HL-60/S4 (cell line): ENCODE data around the gene AGMO.

Source experiments
- in situ Hi-C: fragments of 300-500 bp; cut with MboI; formaldehyde crosslinking; loops from 2 replicates; pipeline ENCODE4 v1.14.3; 2022; ENCODE audit warnings: low sequenced_read_pairs

The AGMO gene

DNA sequence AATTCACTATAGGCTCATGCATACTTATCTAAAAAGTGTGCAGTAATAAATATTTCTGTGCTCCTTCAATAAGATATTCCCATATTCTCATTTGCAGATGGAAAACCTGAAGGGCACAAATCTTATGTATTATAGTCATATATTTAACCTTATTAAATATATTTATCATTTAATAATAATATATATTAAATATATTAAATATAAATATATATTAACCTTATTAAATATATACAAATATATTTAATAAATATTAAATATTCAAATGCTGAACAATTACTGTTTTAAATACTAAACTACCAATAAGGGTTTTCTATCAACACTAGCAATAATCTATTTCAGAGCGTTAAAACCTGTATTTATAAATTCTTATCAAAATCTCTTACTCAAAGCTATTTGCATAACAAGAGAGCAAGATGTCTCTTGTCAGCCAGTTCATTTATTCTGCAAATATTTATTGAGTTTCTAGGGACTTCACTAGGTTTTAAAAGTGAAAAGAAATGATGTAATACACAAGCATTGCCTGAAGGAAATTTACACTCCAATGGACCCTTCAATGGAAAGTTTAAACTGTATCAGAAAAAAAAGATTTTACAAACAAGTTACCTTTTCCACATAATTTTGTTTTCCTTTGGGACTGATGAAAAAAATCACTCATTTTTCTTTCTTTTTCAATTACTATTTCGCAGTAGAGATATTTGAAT lies 159.2 kb downstream of the AGMO start:
- in situ Hi-C loops: no loop called here

DNA sequence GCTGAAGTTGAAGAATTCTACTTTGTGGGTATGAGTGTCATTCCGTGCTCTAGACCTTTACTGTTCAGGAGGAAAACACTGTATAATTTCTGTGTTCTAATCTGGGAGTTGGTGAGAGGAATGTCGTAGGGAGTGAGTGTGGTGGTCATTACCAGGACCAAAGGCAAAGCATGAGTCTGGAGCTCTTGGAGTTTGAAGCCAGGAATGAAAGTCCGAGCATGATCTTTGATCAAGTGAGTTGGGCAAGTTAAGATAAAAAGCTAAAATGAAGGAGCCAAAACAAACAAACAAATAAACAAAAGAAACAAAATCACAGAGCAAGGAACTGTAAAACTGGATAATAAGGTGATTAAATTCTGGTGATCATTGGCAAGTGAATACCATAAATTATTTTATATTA lies 161.4 kb downstream of the AGMO start:
- in situ Hi-C loops: no loop called here

DNA sequence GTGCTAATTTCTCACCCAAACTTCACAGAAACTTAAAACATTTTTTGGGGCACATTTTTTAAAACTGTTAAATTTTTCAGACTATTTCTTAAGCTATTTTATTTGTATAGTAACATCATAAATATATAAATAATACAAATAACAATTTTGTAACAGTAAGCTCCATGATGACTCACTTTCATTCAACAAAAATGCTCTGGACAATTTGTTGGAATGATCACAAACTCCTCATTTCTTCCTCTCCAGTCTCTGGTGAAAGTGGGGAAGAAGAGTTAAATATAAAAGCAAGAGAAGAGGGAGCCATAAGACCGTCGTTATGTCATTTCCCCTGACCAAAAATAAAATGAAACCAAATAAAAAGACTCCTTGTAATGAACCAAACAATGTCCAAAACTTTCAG lies 162.4 kb downstream of the AGMO start:
- in situ Hi-C loops: no loop called here

DNA sequence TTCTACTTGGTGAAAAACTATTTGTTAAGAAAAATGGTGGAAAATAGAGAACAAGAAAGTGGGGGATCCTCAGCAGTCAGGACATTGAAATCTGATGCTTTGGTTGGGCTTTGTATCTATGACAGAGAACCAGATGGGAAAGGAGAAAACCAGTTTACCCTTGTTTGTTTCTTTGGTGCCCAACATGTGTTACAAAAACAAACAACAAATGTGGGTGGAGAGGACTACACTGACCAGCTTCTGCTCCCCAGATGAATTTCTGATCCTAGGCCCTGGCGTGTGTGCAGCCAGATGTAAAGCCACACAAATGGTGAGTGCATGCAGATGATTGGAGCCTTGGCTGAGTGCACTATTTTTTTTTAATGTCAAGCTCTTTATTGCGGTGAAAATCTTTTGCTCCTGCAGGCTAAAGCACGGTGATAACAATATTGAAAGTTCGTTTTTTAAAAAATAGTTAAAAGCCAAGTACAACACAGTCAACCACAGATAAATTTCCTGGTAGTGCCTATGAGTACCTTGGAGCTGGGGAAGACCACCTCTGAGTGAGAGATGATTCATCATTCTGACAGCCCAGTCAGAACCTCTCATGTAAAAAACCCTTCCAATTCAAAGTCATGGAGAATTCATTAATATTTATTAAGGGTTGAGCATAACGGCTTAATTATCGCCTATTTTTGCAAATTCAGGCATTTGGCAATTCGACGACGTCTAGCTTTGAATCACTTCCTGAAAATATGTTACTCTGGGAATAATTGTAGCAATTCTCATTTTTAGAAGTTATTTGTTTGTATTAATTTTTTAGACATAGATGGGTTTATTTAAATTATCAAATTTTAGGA lies 163.7 kb downstream of the AGMO start:
- in situ Hi-C loops: no loop called here

DNA sequence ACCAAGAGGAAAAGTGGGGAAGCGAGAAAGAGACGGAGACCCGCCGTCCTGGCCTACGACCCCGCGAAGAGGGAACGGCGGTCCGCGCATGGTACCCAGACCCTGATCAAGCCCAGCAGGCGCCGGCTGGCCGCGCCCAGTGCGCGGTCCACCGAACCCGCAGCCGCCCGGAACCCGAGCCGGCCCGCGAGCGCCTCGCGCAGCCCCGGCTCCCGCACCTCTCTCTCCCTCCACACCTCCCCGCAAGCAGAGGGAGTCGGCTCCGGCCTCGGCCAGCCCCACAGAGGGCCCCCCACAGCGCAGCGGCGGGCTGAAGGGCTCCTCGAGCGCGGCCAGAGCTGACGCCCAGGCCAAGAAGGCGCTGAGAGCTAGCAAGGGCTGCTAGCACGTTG lies 164.7 kb downstream of the AGMO start:
- in situ Hi-C loops: no loop called here

DNA sequence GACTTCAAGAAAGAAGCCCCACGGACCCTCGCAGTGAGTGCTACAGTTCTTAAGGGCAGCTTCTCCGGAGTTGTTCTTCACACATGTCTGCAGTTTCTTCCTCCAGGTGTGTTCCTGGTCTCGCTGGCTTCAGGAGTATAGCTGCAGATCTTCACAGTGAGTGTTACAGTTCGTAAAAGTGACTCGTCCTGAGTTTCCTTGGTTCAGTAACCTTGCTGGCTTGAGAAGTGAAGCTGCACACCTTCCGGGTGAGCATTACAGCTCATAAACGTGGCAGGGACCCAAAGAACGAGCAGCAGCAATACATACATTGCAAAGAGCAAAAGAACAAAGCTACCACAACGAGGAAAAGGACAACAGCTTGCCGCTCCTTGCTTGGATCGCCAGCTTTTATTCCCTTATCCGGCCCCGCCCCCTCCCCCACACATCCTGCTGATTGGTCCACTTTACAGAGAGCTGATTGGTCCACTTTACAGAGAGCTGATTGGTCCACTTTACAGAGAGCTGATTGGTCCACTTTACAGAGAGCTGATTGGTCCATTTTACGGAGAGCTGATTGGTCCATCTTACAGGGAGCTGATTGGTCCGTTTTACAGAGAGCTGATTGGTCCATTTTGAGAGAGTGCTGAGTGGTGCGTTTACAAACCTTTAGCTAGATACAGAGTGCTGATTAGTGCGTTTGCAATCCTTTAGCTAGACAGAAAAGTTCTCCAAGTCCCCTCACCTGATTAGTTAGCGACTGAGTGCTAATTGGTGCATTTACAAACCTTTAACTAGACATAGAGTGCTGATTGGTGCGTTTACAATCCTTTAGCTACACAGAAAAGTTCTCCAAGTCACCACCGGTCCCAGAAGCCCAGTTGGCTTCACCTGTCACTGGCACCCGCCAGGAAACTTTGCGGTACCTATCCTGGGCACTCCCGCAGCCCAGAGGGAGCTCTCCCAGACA lies 165.3 kb downstream of the AGMO start:
- in situ Hi-C loops: no loop called here

DNA sequence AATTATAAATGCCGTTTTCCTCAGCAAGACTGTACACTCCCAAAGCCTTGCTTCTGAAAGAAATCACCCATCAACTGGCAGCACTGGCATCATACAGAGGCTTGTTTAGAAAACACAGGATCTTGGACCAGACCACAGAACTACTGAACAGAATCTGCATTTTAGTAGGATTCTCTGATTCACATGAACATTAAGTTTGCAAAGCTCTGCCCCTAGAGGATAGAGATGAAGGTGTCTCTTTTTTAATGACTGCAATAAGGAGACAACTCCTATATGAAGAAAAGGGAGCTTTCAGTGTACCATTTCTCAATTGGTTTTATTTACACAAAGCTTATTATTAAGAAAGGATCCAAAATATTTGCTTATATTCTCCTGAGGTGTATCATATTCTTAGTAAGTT lies 172.7 kb downstream of the AGMO start:
- in situ Hi-C loops: no loop called here

DNA sequence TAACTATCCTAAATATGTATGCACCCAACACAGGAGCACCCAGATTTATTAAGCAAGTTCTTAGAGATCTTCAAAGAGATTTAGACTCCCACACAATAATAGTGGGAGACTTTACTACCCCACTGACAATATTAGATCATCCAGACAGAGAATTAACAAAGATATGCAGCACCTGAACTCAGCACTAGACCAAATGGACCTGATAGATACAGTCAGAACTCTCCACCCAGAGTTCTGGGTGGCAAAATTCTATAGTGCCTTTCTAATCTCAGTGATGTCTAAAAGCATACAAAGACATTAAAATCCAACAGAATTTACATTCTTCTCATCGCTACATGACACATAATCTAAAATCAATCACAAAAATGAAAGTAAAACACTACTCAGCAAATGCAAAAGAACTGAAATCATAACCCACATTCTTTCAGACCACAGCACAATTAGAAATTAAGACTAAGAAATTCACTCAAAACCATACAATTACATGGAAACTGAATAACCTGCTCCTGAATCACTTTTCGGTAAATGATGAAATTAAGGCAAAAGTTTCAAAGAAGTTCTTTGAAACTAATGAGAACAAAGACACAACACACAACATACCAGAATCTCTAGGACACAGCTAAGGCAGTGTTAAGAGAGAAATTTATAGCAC lies 183.2 kb downstream of the AGMO start:
- in situ Hi-C loops: no loop called here

DNA sequence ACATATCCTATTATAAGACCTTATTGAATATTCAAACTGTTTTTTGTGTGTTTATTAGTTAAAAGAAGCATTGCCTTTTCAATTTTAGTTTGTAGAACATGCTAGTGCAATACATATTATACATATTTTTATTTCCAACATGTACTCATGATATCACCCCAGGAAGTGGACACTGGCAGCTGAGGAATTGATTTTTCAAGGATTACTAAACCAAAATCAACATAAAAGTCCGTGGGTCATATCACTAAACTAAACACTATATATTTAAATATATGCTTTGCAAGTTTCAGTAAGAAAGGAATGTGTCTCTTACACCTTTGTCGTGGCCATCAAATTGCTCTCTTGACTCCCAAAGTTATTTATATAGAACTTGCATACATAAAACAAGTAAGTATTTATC lies 185.2 kb downstream of the AGMO start:
- in situ Hi-C loops: no loop called here

DNA sequence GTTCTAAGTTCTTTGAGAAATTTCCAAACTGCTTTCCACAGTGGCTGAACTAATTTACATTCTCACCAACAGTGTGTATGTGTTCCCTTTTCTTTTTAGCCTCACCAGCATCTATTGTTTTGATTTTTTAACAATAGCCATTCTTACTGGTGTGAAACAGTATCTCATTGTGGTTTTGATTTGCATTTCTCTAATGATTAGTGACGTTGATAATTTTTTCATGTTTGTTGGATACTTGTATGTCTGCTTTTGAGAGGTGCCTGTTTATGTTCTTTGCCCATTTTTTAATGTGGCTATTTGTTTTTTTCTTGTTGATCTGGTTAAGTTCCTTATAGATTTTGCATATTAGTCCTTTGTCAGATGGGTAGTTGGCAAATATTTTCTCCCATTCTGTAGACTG lies 191.4 kb downstream of the AGMO start:
- in situ Hi-C loops: no loop called here

DNA sequence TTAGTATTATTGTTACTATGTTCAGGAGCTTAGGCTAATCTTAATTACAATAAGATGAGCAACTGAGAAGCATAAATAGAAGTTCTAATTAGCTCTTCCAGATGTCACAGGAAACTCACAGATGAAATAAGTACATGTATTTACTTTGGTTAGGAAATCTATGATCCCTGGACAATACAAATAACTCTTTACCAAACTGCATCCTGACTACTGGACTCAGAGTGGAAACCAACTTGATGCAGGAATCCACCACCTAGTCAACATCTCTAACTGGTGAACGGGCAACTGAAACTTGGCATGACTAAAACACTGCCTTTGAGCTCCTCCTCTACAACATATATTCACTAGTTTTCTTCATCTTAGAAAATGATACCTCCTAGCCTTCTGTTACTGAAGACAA lies 193.2 kb downstream of the AGMO start:
- in situ Hi-C loops: no loop called here

DNA sequence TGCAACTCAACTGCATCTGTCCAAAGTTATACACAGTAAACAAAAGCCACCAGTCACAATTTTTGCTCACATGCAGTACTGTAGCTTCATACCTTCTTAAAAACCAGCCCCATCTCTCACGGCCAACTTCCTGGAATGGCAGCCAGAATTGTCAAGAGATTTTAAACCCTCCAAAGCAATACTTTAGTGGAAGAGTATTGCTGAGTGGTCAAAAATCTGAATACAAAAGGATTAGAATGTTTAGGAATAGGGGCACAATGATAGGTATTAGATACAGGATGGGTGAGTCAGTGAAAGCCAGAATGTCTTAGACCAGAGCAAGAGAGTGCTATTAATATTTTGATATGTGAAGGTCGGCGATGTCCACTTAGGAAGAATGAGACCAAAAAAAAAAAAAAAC lies 193.9 kb downstream of the AGMO start:
- in situ Hi-C loops: no loop called here

DNA sequence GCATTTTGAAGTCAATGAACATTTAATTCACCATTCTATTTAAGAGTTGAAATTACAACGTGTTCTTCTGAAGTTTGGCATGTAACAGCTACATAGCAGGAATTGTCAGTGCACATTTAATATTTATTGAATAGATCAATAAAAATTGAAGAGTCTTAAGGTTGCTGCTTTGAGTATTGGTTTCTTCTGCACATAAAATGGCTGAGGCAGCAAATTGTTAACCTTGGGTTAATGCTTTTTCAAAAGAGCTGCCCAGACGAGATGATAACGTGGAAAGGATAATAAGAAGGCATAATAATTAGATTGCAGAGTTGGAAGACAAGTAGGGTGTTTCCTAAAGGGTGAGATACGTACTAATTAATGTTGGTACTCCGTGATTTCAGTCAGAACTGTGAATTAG lies 203.7 kb downstream of the AGMO start:
- in situ Hi-C loops: no loop called here

DNA sequence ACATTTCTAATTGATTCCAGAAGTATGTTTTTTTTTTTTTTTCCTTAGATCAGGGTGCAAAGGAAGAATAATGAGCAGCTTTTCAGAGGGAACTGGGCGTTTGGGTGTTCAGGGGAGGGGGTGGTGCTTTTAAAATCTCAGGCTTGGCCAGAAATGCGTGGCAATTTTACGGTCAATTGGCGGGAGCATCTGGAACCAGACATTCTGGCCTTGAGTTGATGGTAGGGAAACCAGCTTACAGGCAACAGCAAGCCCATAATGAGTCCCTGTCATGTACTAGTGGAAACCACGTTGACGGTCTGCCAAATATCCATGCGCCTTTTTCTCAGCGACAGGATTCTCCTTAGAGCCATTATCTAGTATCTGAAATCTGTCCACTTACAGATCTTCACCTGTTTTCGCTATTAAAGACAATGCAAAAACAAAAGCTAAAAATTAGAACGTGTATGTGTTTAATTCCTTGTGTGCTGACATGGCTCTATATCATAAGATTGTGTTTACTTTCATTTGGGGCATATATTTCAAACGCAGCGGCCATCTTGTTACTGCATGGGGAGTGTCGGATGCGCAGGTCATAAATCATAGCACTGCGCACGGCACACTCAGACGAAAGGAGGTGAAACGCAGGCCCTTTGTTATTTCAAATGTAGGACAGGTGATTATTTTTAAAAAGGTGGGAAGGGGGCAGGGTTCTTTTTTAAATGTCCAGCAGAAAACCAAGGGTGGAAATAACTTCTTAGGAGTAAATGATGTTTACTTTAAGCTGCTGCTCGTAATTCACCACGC lies 209.2 kb downstream of the AGMO start:
- in situ Hi-C loops: no loop called here

DNA sequence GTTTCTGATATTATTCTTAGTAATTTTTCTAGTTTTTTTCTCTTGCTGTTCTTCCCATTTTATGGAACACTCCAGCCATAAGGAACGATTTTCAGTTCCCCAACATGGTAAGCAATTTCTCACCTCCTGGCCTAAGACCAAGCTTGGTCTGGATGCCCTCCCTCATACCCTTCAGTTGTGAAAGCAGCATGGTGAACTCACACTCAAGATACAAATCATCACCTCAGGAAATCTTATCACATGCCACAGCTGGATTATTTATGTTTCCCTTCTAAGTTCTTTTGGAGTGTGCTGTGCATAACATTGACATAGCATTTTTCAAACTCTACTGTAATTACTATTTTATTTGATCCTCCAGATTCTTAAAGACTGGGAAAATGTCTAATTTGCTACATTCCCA lies 216.6 kb downstream of the AGMO start:
- in situ Hi-C loops: no loop called here

DNA sequence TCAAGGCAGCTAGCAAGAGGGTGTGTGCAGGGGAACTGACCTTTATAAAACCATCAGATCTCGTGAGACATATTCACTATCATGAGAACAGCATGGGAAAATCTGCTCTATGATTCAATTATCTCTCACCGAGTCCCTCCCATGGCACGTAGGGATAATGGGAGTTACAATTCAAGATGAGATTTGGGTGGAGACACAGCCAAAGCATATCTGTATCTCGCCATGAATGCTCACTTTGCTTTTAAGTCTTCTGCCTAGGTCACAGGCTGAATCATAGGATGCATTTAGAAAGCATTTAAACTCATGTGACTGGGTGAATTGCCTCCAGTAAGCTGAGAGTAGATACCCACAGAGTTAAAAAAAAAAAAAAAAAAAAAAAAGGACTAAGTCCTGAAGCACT lies 220.0 kb downstream of the AGMO start:
- in situ Hi-C loops: no loop called here

DNA sequence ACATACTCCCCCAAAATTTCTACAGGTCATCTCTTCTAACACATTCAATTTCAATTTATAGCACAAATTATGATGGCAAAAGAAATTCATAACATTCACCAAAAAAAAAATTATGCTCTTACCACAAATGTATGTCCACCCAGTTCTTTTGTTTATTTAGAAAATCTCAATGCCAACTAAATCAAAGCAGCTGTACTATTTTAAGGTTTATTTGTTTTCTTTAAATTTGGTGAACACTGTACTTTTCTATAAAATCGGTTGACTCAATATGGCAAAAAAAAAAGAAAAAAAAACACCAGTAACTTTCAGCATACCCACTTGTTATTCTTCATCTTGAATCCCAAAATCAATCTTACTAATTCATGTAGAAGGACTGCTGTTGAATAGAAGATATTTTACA lies 225.7 kb downstream of the AGMO start:
- in situ Hi-C loops: no loop called here

DNA sequence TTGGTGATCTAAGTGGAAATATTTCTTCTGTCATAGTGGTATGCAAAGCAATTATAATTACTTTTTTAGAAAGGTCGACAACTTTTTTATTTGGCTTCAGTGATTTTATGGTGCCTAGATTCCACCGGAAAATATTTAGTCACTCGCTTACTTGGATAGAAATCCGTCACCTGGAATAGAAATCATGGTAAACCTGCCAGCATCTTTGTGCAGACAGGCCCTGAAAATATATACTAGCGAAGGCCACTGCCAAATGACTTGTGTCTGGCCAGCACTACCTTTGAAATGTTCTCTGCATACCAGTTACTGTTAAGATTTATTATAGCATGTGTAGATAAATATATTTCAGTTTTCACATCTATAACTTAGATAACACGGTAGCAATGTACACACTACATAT lies 226.4 kb downstream of the AGMO start:
- in situ Hi-C loops: no loop called here

DNA sequence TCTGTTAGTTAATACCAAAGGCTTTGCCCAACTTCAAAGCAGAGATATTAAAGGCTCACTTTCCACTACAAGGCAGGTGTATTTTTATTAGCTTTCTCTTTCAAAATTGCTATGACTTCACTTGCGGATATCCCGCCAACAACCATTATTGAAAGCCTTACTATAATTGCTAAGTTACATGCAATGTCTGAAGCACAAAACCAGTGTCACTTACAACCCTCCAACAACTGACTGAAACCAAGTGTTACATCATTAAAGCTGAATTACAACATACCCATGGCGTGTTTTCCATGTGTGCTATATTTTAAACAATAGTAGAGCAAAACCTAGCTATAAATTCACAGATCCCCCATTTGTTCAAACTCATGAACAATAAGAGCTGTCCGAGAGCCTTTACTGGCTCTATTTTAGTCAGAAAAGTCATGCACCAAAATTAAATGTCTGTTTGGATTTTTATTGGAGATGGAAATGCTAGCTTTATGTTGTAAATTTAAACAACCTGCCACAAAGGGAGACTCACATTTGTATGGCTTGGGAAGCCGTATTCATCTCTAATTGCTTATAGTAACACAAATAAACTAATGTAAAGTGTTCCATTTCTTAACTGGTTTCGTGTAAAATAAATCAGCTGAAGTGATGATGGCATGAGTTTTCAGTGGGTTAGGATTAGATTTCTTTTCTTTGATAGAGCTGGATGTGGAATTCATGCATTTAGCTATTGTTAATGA lies 227.1 kb downstream of the AGMO start:
- in situ Hi-C loops: no loop called here

DNA sequence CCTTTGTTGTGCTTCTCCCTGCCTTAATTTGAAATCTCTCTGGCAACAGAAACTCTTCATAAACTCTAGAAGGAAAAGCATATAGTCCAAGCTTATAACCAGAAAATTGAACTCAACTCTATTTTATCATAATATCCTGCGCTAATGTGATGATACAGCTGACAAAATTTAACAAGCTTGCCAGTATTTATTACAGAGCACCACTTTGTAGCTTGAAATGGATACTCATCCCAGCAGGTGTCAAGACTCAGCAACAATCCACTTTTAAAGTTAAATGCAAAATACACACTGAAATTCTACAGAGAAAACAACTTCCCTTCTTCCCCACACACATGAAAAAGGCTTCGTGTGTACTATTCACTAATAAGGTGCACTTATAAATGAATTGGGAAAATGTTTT lies 228.9 kb downstream of the AGMO start:
- in situ Hi-C loops: no loop called here
